ENCODE measurements around the gene CNST.
"Not testable (repeated sequence)": the region's sequence is repeated elsewhere in the genome, so short reads cannot be mapped to it uniquely, and the experiment has no call there.

Gene CNST

DNA sequence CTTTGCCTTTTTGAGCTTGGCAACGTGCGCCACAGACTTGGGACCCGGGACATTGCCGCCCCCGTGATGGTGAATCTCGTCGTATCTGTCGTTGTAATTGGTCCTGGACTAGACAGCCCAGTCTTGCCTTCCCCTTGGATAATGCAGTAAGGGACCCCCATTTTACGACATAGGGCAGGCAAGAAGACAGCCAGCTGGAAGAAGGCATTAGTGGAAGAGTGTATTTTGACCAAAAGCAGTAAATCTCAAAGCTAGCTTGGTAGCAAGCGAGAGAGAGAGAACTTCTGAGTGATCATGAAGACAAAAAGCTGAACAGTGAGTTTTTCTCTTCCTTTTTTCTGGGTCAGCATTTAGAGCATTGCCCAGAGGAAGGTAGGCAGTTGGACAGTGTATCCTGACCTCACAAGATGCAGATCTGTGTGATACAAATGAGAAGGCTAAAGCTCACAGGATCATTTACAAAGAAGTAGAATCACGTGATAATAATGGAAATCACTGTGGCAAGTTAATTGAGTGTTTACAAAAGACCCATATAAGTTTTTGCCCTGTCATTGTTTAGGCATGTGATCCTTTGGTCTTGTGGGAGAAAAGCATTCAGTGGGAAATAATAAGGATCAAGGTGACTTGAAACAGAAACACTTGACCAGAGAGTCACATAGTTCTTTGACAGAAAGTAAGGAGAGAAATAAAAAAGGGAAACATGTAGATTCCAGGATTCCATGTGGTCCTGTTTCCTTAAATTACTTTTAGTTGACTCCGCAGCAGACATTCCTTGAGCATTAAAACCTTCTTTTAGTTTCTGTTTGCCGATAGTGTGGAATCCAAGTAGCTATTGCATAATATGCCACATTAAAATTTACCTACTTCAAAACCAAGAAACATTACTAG is 66.3 kb downstream of the CNST start:
- no peak overlapping the region for H3K4me3 ChIP-seq (ENCODE audit: low read depth in 1 of 2, low read length in 2 of 2)
- H3K4me1 ChIP-seq (ENCODE audit: control insufficient read depth in 1 of 2, insufficient read depth in 2 of 2, low read length in 2 of 2): no peaks in the 10 kb centered on the region
- no peak overlapping the region for H3K9ac ChIP-seq (ENCODE audit: low read depth in 1 of 2, low read length in 2 of 2)
- H3K27me3 ChIP-seq (ENCODE audit: control insufficient read depth in 1 of 2, insufficient read depth in 2 of 2, low read length in 2 of 2): no peaks in the 10 kb centered on the region
- H3K9me3 ChIP-seq (ENCODE audit: control insufficient read depth in 1 of 2, low read length in 2 of 2): no peaks in the 10 kb centered on the region
- H3K27ac ChIP-seq (ENCODE audit: low read depth, low read length): no peak overlapping the region
- H3K36me3 ChIP-seq (ENCODE audit: control insufficient read depth in 1 of 2, insufficient read depth in 2 of 2, low read length in 2 of 2): peaks cover 6 to 31% of the 10 kb centered on the region in 2 donors

DNA sequence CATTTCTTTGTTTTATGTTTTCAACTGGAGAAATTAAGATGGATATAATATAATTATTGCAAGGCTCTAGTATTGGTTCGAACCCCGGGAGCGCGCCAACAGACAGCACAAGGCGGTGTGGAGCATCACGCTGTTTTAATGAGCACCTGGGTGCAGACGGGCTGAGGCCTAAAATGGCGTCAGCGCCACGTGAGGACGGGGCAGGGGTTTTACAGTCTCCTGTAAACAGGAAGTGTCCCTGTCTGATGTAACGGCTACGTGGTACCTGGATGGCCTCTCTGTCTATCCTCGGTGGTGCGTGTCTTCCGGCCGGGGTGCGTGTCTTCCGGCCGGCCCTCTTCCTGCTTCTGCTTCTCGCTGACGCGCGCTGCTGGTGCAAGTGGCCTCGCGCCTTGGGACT is 68.4 kb downstream of the CNST start:
- H3K27ac ChIP-seq (ENCODE audit: low read depth, low read length); H3K4me1 ChIP-seq (ENCODE audit: control insufficient read depth in 1 of 2, insufficient read depth in 2 of 2, low read length in 2 of 2); H3K4me3 ChIP-seq (ENCODE audit: low read depth in 1 of 2, low read length in 2 of 2); H3K27me3 ChIP-seq (ENCODE audit: control insufficient read depth in 1 of 2, insufficient read depth in 2 of 2, low read length in 2 of 2); H3K9ac ChIP-seq (ENCODE audit: low read depth in 1 of 2, low read length in 2 of 2); H3K9me3 ChIP-seq (ENCODE audit: control insufficient read depth in 1 of 2, low read length in 2 of 2): not testable (repeated sequence)
- peaks cover 6 to 41% of the 10 kb centered on the region in 2 donors for H3K36me3 ChIP-seq (ENCODE audit: control insufficient read depth in 1 of 2, insufficient read depth in 2 of 2, low read length in 2 of 2)

DNA sequence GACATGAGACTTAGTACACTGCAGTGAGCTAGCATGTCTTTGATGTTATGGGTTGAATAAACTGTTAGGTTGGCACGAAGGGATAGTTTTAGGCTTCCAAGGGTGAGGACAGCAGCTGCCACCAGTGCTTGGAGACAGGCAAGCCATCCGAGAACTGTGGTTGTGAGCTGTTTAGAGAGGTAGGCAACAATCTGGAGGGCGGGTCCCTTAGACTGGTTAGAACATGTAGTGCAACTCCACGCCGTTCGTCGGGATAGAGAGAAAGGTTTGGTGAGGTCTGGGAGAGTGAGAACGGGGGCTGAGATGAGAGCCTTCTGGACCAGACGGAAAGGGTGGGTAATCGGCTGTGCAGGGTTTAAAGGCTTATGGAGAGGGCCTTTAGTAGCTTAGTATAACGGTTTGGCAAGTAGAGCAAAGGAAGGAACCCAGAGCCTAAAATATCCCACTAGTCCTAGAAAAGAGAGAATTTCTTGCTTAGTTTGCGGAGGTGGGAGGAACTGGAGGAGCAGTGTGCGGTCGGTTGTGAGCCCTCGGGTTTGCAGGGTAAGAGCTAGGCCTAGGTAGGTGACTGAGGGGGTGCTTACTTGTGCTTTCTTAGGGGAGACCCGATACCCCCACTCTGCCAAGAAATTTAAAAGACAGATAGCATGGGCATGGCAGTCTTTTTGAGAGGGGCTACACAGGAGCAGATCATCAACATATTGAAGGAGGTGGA is 72.8 kb downstream of the CNST start:
- Histone ChIP-seq H3K36me3 (ENCODE audit: control insufficient read depth in 1 of 2, insufficient read depth in 2 of 2, low read length in 2 of 2) (peaks cover 8 to 37% of the 10 kb centered on the region in 2 donors), H3K27ac (ENCODE audit: low read depth, low read length) (no peak overlapping the region), H3K9me3 (ENCODE audit: control insufficient read depth in 1 of 2, low read length in 2 of 2) (no peaks in the 10 kb centered on the region), H3K4me3 (ENCODE audit: low read depth in 1 of 2, low read length in 2 of 2) (no peak overlapping the region), H3K4me1 (ENCODE audit: control insufficient read depth in 1 of 2, insufficient read depth in 2 of 2, low read length in 2 of 2) (no peaks in the 10 kb centered on the region), H3K27me3 (ENCODE audit: control insufficient read depth in 1 of 2, insufficient read depth in 2 of 2, low read length in 2 of 2) (no peaks in the 10 kb centered on the region), H3K9ac (ENCODE audit: low read depth in 1 of 2, low read length in 2 of 2) (no peak overlapping the region)

DNA sequence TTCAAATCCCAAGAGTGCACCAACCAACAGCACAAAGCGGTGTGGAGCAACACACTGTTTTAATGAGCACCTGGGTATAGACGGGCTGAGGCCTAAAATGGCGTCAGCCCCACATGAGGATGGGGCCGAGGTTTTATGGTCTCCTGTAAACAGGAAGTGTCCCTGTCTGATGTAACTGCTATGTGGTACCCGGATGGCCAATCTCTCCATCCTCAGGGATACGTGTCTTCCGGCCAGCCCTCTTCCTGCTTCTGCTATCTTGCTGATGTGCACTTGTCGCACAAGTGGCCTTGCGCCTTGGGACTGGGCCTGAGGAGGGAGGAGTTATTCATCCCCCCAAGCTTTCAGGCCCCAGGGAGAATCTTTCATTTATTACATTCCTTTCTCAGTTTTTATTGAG is 73.5 kb downstream of the CNST start:
- H3K27ac ChIP-seq (ENCODE audit: low read depth, low read length): no peak overlapping the region
- no peaks in the 10 kb centered on the region for H3K9me3 ChIP-seq (ENCODE audit: control insufficient read depth in 1 of 2, low read length in 2 of 2)
- H3K9ac ChIP-seq (ENCODE audit: low read depth in 1 of 2, low read length in 2 of 2): no peak overlapping the region
- H3K27me3 ChIP-seq (ENCODE audit: control insufficient read depth in 1 of 2, insufficient read depth in 2 of 2, low read length in 2 of 2): no peaks in the 10 kb centered on the region
- no peak overlapping the region for H3K4me3 ChIP-seq (ENCODE audit: low read depth in 1 of 2, low read length in 2 of 2)
- no peaks in the 10 kb centered on the region for H3K4me1 ChIP-seq (ENCODE audit: control insufficient read depth in 1 of 2, insufficient read depth in 2 of 2, low read length in 2 of 2)
- peaks cover 12 to 31% of the 10 kb centered on the region in 2 donors for H3K36me3 ChIP-seq (ENCODE audit: control insufficient read depth in 1 of 2, insufficient read depth in 2 of 2, low read length in 2 of 2)

DNA sequence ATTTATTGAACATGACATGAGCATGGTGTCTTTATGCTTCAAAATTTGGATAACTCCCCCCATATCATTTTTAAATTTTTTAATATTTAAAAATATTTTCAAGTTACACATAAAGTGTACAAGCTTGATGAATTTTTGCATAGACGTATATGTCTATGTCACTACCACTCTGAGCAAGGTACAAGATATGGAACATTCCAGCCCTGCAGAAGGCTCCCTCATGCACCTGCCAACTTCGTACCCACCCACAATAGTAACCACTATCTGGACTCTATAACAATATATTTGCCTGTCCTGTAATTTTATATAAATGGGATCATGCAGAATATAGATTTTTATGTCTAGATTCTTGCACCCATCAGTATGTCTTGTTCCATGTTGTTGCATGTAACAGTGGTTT is 74.5 kb downstream of the CNST start:
- peaks cover 15 to 31% of the 10 kb centered on the region in 2 donors for H3K36me3 ChIP-seq (ENCODE audit: control insufficient read depth in 1 of 2, insufficient read depth in 2 of 2, low read length in 2 of 2)
- H3K4me3 ChIP-seq (ENCODE audit: low read depth in 1 of 2, low read length in 2 of 2): no peak overlapping the region
- no peaks in the 10 kb centered on the region for H3K4me1 ChIP-seq (ENCODE audit: control insufficient read depth in 1 of 2, insufficient read depth in 2 of 2, low read length in 2 of 2)
- H3K9me3 ChIP-seq (ENCODE audit: control insufficient read depth in 1 of 2, low read length in 2 of 2): no peaks in the 10 kb centered on the region
- H3K27ac ChIP-seq (ENCODE audit: low read depth, low read length): no peak overlapping the region
- no peak overlapping the region for H3K9ac ChIP-seq (ENCODE audit: low read depth in 1 of 2, low read length in 2 of 2)
- H3K27me3 ChIP-seq (ENCODE audit: control insufficient read depth in 1 of 2, insufficient read depth in 2 of 2, low read length in 2 of 2): no peaks in the 10 kb centered on the region

DNA sequence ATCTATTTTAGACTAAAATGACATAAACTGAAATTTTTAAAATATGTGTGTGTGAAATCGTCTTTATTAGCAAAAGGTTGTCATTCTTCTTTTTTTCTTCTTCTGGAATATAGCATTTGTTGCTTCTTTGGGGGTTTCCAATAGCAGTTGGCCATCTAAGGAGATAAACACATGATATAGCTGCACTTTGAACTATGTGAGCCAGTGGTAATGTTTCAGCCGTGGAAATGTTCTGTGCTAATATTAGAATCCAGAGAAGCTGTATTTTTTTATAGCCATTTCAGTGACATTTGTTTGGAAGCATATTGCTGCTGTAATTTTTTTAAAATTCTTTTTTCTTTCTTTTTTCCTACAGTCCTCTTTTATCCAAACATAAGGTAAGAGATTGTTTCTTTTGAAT is 75.1 kb downstream of the CNST start:
- H3K27me3 ChIP-seq (ENCODE audit: control insufficient read depth in 1 of 2, insufficient read depth in 2 of 2, low read length in 2 of 2): no peaks in the 10 kb centered on the region
- H3K9ac ChIP-seq (ENCODE audit: low read depth in 1 of 2, low read length in 2 of 2): no peak overlapping the region
- no peak overlapping the region for H3K27ac ChIP-seq (ENCODE audit: low read depth, low read length)
- H3K4me1 ChIP-seq (ENCODE audit: control insufficient read depth in 1 of 2, insufficient read depth in 2 of 2, low read length in 2 of 2): no peaks in the 10 kb centered on the region
- no peaks in the 10 kb centered on the region for H3K9me3 ChIP-seq (ENCODE audit: control insufficient read depth in 1 of 2, low read length in 2 of 2)
- peaks cover 15 to 31% of the 10 kb centered on the region in 2 donors for H3K36me3 ChIP-seq (ENCODE audit: control insufficient read depth in 1 of 2, insufficient read depth in 2 of 2, low read length in 2 of 2)
- no peak overlapping the region for H3K4me3 ChIP-seq (ENCODE audit: low read depth in 1 of 2, low read length in 2 of 2)

DNA sequence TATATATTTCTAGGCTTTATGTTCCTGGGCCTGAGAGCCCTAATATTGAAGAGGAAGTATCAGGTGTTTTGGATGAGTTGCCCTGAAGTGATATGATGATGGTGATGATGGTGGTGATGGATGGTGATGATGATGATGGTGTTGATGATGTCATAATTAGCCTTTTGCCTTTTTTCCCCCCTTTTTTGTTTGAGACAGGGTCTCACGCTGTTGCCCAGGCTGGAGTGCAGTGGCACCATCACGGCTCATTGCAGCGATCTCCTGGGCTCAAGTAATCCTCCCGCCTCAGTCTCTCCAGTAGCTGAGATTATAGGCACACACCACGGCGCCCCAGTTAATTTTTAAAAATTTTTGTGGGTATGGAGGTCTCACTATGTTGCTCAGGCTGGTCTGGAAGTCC is 76.5 kb downstream of the CNST start:
- no peak overlapping the region for H3K27ac ChIP-seq (ENCODE audit: low read depth, low read length)
- H3K4me3 ChIP-seq (ENCODE audit: low read depth in 1 of 2, low read length in 2 of 2): no peak overlapping the region
- H3K9me3 ChIP-seq (ENCODE audit: control insufficient read depth in 1 of 2, low read length in 2 of 2): no peaks in the 10 kb centered on the region
- no peak overlapping the region for H3K9ac ChIP-seq (ENCODE audit: low read depth in 1 of 2, low read length in 2 of 2)
- H3K4me1 ChIP-seq (ENCODE audit: control insufficient read depth in 1 of 2, insufficient read depth in 2 of 2, low read length in 2 of 2): no peaks in the 10 kb centered on the region
- peaks cover 23 to 26% of the 10 kb centered on the region in 2 donors for H3K36me3 ChIP-seq (ENCODE audit: control insufficient read depth in 1 of 2, insufficient read depth in 2 of 2, low read length in 2 of 2)
- no peaks in the 10 kb centered on the region for H3K27me3 ChIP-seq (ENCODE audit: control insufficient read depth in 1 of 2, insufficient read depth in 2 of 2, low read length in 2 of 2)

DNA sequence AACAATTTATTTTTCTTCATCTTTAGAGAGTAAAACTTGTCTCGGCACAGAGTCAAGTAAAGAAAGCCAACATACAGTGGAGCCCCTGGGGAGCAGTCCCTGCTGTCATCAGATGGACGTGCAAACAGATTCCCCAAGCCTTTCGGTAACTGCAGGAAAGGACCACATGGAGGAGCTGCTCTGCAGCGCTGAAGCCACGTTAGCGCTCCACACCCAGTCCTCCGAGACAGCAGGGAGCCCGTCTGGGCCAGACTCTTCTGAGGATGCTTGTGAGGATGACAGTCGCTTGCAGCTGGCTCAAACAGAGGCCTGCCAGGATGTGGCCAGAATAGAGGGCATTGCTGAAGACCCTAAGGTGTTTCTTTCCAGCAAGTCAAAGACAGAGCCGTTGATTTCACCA is 80.9 kb downstream of the CNST start:
- Histone ChIP-seq H3K4me1 (ENCODE audit: control insufficient read depth in 1 of 2, insufficient read depth in 2 of 2, low read length in 2 of 2) (no peaks in the 10 kb centered on the region), H3K27ac (ENCODE audit: low read depth, low read length) (no peak overlapping the region), H3K27me3 (ENCODE audit: control insufficient read depth in 1 of 2, insufficient read depth in 2 of 2, low read length in 2 of 2) (no peaks in the 10 kb centered on the region), H3K9me3 (ENCODE audit: control insufficient read depth in 1 of 2, low read length in 2 of 2) (no peaks in the 10 kb centered on the region), H3K9ac (ENCODE audit: low read depth in 1 of 2, low read length in 2 of 2) (no peak overlapping the region), H3K36me3 (ENCODE audit: control insufficient read depth in 1 of 2, insufficient read depth in 2 of 2, low read length in 2 of 2) (peaks cover 30 to 31% of the 10 kb centered on the region in 2 donors), H3K4me3 (ENCODE audit: low read depth in 1 of 2, low read length in 2 of 2) (no peak overlapping the region)

DNA sequence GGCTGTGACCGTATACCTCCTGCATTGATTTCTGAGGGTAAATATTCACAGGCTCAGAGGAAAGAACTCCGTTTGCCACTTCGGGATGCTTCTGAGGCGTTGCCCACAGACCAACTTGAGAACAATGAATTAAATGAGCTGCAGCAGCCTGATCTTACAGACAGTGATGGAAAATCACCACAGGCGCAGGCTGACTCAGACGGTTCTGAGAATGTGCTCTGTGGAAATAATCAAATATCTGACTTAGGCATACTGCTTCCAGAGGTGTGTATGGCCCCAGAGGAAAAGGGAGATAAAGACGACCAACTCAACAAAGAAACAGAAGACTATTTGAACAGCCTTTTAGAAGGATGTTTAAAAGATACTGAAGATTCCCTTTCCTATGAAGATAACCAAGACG is 81.3 kb downstream of the CNST start:
- no peak overlapping the region for H3K4me3 ChIP-seq (ENCODE audit: low read depth in 1 of 2, low read length in 2 of 2)

DNA sequence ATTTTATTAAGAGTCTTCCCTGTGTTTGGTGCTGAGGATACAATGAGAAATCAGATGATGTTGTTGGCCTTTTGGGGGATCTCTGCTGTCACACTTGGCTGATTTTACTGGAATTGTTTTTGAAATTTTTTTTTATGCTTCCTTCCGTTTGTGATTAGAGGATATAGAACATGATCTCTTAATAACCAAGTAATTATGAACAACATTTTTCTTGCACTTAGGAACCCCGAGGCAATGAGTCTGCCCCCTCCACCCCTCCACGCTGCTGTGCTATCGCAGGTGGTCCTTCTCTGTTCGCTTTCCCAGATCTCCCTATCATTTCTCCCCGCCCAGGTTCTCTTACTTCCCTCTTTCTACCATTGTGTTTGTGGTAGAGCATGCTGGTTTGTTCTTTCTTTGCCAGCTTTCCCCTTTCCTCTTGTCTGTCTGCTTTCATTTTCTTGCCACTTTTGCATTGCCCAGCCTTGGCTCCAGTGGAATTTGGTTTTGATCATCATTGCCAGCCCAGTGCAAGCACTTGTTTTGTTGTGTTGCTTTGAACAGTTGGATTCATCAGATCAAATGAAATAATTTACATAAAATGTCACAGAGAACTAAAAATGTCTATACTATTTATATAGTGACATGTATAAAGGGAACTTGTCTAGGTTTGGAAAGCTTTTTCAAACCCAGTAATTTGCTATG is 84.9 kb downstream of the CNST start:
- Histone ChIP-seq H3K4me1 (ENCODE audit: control insufficient read depth in 1 of 2, insufficient read depth in 2 of 2, low read length in 2 of 2) (no peaks in the 10 kb centered on the region), H3K27me3 (ENCODE audit: control insufficient read depth in 1 of 2, insufficient read depth in 2 of 2, low read length in 2 of 2) (no peaks in the 10 kb centered on the region), H3K36me3 (ENCODE audit: control insufficient read depth in 1 of 2, insufficient read depth in 2 of 2, low read length in 2 of 2) (peaks cover 24 to 32% of the 10 kb centered on the region in 2 donors), H3K9ac (ENCODE audit: low read depth in 1 of 2, low read length in 2 of 2) (no peak overlapping the region), H3K27ac (ENCODE audit: low read depth, low read length) (no peak overlapping the region), H3K9me3 (ENCODE audit: control insufficient read depth in 1 of 2, low read length in 2 of 2) (no peaks in the 10 kb centered on the region), H3K4me3 (ENCODE audit: low read depth in 1 of 2, low read length in 2 of 2) (no peak overlapping the region)

More for the DNA sequence above, 81.3 kb downstream of the CNST start:
- Histone ChIP-seq H3K27ac (ENCODE audit: low read depth, low read length) (no peak overlapping the region), H3K9me3 (ENCODE audit: control insufficient read depth in 1 of 2, low read length in 2 of 2) (no peaks in the 10 kb centered on the region), H3K9ac (ENCODE audit: low read depth in 1 of 2, low read length in 2 of 2) (no peak overlapping the region), H3K27me3 (ENCODE audit: control insufficient read depth in 1 of 2, insufficient read depth in 2 of 2, low read length in 2 of 2) (no peaks in the 10 kb centered on the region), H3K36me3 (ENCODE audit: control insufficient read depth in 1 of 2, insufficient read depth in 2 of 2, low read length in 2 of 2) (peaks cover 30 to 31% of the 10 kb centered on the region in 2 donors), H3K4me1 (ENCODE audit: control insufficient read depth in 1 of 2, insufficient read depth in 2 of 2, low read length in 2 of 2) (no peaks in the 10 kb centered on the region)

All from duodenal mucosa (tissue), 2 donors.